Embryonic facial prominence (tissue), 1 donor: Measurements from ENCODE around the gene MAPKAP1.

Source experiments
- DNase-seq: peaks from one replicate; pipeline ENCODE4 v3.0.0-alpha.2; 2016; ENCODE audit errors: extremely low spot score

Gene MAPKAP1

DNA sequence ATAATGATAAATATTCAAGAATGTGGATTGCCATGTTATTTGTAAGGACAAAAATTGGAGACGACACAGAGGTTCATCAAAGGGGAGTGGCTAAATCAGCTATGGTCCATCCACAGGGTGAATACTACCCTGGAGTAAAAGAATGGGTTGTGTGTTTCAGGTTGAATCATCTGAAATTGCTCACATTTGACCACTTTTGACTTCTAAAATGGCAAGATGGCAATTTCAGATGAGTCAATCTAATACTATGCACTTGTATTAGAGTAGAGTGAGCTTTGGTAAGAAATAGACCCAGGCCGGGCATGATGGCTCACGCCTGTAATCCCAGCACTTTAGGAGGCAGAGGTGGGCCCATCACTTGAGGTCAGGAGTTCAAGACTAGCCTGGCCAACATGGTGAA, 313.6 kb downstream of the MAPKAP1 start:
- no peak for DNase-seq

DNA sequence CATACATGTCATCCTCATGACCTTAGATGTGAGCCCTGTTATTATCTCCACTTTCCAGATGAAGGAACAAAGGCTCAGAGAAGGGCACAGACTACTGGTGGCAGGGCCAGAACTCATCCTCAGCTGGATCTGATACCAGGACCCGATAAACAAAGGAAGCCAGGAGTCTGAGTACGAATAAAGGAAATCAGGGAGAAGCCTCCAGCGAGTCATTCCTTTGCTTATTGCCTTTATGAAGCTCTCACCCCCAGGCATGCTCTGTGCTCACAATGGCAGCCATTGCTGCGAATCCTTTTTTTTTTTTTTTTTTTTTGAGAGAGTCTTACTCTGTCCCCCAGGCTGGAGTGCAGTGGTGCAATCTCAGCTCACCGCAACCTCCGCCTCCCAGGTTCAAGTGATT, 315.3 kb downstream of the MAPKAP1 start:
- DNase-seq = no peak

DNA sequence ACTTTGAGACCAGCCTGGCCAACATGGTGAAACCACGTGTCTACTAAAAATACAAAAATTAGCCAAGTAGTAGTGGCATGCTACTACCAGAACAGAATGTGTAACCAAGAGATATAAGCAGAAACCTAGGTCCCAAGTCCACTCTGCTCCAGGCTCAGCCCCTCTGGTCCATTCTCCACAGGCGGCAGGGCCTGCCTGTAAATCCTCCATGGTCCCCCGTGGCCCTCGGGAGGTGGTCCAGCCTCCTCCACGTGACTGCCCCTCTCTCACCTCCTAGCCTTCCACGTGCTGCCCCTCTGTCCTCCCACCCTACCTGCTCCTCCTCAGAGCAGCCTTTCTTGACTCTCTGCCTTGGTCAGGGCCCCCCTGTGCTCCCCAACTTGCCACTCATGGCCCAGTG, 318.0 kb downstream of the MAPKAP1 start:
- no peak for DNase-seq

DNA sequence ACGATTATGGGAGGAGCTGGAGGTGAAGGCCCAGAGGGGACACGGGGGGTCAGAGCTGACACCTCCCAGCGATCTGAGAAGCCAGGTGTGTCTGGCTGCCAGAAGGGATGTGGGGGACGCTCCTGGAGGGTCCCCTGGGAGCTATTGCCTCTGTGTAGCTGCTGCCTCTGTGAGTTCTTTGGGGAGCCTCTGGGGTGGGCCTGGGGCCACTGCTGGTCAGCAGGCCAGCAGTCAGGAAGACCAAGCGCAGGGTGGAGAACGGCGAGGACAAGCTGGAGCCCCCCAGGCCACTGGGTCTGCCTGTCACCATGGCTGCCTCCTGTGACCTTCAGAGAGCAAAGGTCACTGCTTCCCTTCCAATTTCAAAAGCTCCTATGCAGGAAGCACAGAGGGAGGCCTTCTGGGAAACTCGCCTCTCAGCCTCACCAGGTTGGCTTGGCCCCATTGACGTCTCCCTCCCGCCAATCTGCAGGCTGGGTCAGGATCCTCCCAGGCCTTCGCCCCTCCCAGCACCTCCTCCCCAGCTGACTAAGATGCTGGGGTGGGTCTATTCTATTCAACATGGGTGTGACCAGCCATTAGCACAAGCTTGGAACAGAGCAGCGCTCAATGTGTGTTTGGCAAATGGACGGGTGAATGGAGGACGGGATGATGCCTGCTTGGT, 319.0 kb downstream of the MAPKAP1 start:
- DNase-seq = no peak
